ENCODE measurements around the gene OR2A12. TPM values are rescaled to one million over a fixed set of nuclear protein-coding genes. Genes with fewer than 3 reads are reported as not detected.

The OR2A12 gene
- total RNA-seq, 1 experiment from 2014 or later, result not detected

DNA sequence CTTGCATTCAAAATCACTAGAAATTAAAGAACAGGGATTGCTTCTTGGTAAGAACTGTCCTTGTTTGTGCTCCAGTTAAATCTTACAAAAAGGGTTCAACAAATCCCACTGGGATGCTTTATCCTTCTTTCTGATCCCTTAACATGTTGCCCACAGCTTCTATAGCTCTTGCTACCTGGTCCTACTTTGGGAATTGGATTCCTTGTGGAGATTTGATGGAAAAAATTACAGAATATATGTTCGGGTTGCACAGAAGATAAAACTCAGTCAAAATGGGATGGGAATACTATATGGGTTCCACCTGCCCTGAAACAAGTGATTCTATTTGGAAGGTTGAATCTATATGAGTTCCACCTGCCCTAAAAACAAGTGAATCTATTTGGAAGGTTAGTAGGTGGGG is 16.6 kb upstream of the OR2A12 start, which contains the start of gene OR2A25:
OR2A25 (plus strand) TSS at position 301 of the 400 bp plus-strand sequence. CDS start 4,409 bp downstream, outside the sequence.
- no TSS peak for BruUV-seq (replicated peaks)
- CTCF ChIA-PET, result no interaction called here
- no peak within 1 kb of the TSS for H3K4me3 ChIP-seq (ENCODE audit: low read depth, low read length, poor library complexity, severe bottlenecking)
- TF ChIP-seq EZH2 (IDR thresholded peaks at IDR 0.05; ENCODE audit: borderline replicate concordance, low read depth, low read length, poor library complexity, severe bottlenecking), result no peak
- TF ChIP-seq, protein P1, sequence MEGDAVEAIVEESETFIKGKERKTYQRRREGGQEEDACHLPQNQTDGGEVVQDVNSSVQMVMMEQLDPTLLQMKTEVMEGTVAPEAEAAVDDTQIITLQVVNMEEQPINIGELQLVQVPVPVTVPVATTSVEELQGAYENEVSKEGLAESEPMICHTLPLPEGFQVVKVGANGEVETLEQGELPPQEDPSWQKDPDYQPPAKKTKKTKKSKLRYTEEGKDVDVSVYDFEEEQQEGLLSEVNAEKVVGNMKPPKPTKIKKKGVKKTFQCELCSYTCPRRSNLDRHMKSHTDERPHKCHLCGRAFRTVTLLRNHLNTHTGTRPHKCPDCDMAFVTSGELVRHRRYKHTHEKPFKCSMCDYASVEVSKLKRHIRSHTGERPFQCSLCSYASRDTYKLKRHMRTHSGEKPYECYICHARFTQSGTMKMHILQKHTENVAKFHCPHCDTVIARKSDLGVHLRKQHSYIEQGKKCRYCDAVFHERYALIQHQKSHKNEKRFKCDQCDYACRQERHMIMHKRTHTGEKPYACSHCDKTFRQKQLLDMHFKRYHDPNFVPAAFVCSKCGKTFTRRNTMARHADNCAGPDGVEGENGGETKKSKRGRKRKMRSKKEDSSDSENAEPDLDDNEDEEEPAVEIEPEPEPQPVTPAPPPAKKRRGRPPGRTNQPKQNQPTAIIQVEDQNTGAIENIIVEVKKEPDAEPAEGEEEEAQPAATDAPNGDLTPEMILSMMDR (conservative IDR thresholded peaks at IDR 0.05; ENCODE audit: low read depth, low read length), result no peak
- no peak within 1 kb of the TSS for H3K27ac ChIP-seq (ENCODE audit: low read depth, low read length, poor library complexity, severe bottlenecking)
- POLR2A ChIA-PET (ENCODE audit: low non-redundant PET), result no interaction called here
- intact Hi-C loops (cut with micrococcal nuclease; ENCODE audit: unreplicated experiment), result no loop called here
- no peaks in the 10 kb centered on the region for H3K36me3 ChIP-seq (ENCODE audit: insufficient read depth, low read length, poor library complexity, severe bottlenecking)
- H3K9me3 ChIP-seq (ENCODE audit: low read depth, low read length, poor library complexity, severe bottlenecking), result no peaks in the 10 kb centered on the region
- no peaks in the 10 kb centered on the region for H3K4me1 ChIP-seq (ENCODE audit: insufficient read depth, low read length, poor library complexity, severe bottlenecking)
- H3K27me3 ChIP-seq (replicated peaks; ENCODE audit: insufficient read depth, low read depth, low read length, poor library complexity), result peaks cover 15% of the 10 kb centered on the region
- no peak for DNase-seq (ENCODE audit: low spot score)

- intact Hi-C loops (cut with micrococcal nuclease; ENCODE audit: unreplicated experiment), result no loop called here
- no peak for TF ChIP-seq EZH2 (IDR thresholded peaks at IDR 0.05; ENCODE audit: borderline replicate concordance, low read depth, low read length, poor library complexity, severe bottlenecking)
- TF ChIP-seq, protein P1 (conservative IDR thresholded peaks at IDR 0.05; ENCODE audit: low read depth, low read length), result no peak
- Histone ChIP-seq H3K9me3 (ENCODE audit: low read depth, low read length, poor library complexity, severe bottlenecking) (no peaks in the 10 kb centered on the region), H3K36me3 (ENCODE audit: insufficient read depth, low read length, poor library complexity, severe bottlenecking) (no peaks in the 10 kb centered on the region), H3K4me1 (ENCODE audit: insufficient read depth, low read length, poor library complexity, severe bottlenecking) (no peaks in the 10 kb centered on the region), H3K4me3 (ENCODE audit: low read depth, low read length, poor library complexity, severe bottlenecking) (no peak overlapping the region), H3K27ac (ENCODE audit: low read depth, low read length, poor library complexity, severe bottlenecking) (no peak overlapping the region), H3K27me3 (replicated peaks; ENCODE audit: insufficient read depth, low read depth, low read length, poor library complexity) (peaks cover 15% of the 10 kb centered on the region)
- ChIA-PET POLR2A (ENCODE audit: low non-redundant PET) (no interaction called here), CTCF (no interaction called here)
- BruUV-seq (replicated peaks), result no TSS peak
- DNase-seq (ENCODE audit: low spot score), result no peak
Measured at GRCh38 chr7:144069953-144070352, 16.1 kb upstream of the OR2A12 start.

DNA sequence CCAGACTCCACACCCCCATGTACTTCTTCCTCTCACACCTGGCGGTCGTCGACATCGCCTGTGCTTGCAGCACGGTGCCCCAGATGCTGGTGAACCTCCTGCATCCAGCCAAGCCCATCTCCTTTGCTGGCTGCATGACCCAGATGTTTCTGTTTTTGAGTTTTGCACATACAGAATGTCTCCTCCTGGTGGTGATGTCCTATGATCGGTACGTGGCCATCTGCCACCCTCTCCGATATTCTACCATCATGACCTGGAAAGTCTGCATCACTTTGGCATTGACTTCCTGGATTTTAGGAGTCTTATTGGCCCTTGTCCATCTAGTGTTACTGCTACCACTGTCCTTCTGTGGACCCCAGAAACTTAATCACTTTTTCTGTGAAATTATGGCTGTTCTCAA is 11.7 kb upstream of the OR2A12 start:
- ChIA-PET POLR2A (ENCODE audit: low non-redundant PET) (no interaction called here), CTCF (no interaction called here)
- intact Hi-C loops (cut with micrococcal nuclease; ENCODE audit: unreplicated experiment), result no loop called here
- H3K9me3 ChIP-seq (ENCODE audit: low read depth, low read length, poor library complexity, severe bottlenecking), result no peaks in the 10 kb centered on the region
- no peak overlapping the region for H3K27ac ChIP-seq (ENCODE audit: low read depth, low read length, poor library complexity, severe bottlenecking)
- no TSS peak for BruUV-seq (replicated peaks)
- peak; percentile 9 for DNase-seq (ENCODE audit: low spot score)
- no peaks in the 10 kb centered on the region for H3K4me1 ChIP-seq (ENCODE audit: insufficient read depth, low read length, poor library complexity, severe bottlenecking)
- H3K27me3 ChIP-seq (replicated peaks; ENCODE audit: insufficient read depth, low read depth, low read length, poor library complexity), result peaks cover 10% of the 10 kb centered on the region
- H3K4me3 ChIP-seq (ENCODE audit: low read depth, low read length, poor library complexity, severe bottlenecking), result no peak overlapping the region
- no peaks in the 10 kb centered on the region for H3K36me3 ChIP-seq (ENCODE audit: insufficient read depth, low read length, poor library complexity, severe bottlenecking)
- TF ChIP-seq, protein P1 (conservative IDR thresholded peaks at IDR 0.05; ENCODE audit: low read depth, low read length), result peak; percentile 29; the same call in 1 of the 2 replicates
- no peak for TF ChIP-seq EZH2 (IDR thresholded peaks at IDR 0.05; ENCODE audit: borderline replicate concordance, low read depth, low read length, poor library complexity, severe bottlenecking)

All from A673 (cell line).